Neural cell (in vitro differentiated cells): ENCODE data around the gene MRPL52. TPM values are rescaled to one million over a fixed set of nuclear protein-coding genes. Genes with fewer than 3 reads are reported as not detected.
A peak's percentile ranks its signal among the peaks of the same experiment; 100 is the strongest.

ENCODE experiments used
- H2AFZ ChIP-seq: fragments of 200-600, 300-800 bp; sonication (generic), shearing (Covaris generic); 2 replicates; pipeline ENCODE4 v1.6.0; 2014; ENCODE audit warnings: low read depth, mild to moderate bottlenecking, antibody characterized with exemption, low read length, moderate library complexity
- H3F3A ChIP-seq: fragments of 200-600 bp; shearing (Covaris generic); 2 replicates; pipeline ENCODE4 v1.6.1; 2016; ENCODE audit warnings: mild to moderate bottlenecking, moderate library complexity, mixed read lengths, antibody characterized with exemption, low read length; ENCODE audit not compliant: insufficient read depth, poor library complexity, severe bottlenecking
- H3K27ac ChIP-seq: fragments of 200-600, 300-800 bp; sonication (generic), shearing (Covaris generic); 2 replicates; pipeline ENCODE4 v1.5.1; 2014; ENCODE audit warnings: mild to moderate bottlenecking, low read length, moderate library complexity
- H3K27me3 ChIP-seq: fragments of 300-800, 200-600 bp; sonication (generic), shearing (Covaris generic); 2 replicates; pipeline ENCODE4 v1.6.0; 2014; ENCODE audit warnings: mild to moderate bottlenecking, low read depth, low read length, moderate library complexity; ENCODE audit not compliant: insufficient read depth
- H3K36me3 ChIP-seq: fragments of 300-800, 200-600 bp; sonication (generic), shearing (Covaris generic); 2 replicates; pipeline ENCODE4 v1.5.1; 2014; ENCODE audit warnings: mild to moderate bottlenecking, antibody characterized with exemption, low read length, moderate library complexity; ENCODE audit not compliant: insufficient read depth
- H3K4me2 ChIP-seq: fragments of 300-800, 200-600 bp; sonication (generic), shearing (Covaris generic); 2 replicates; pipeline ENCODE4 v1.6.0; 2014; ENCODE audit warnings: mild to moderate bottlenecking, low read length
- H3K4me3 ChIP-seq: fragments of 300-800, 200-600 bp; sonication (generic), shearing (Covaris generic); 2 replicates; pipeline ENCODE4 v1.5.1; 2014; ENCODE audit warnings: mild to moderate bottlenecking, low read length, moderate library complexity
- H3K79me2 ChIP-seq: fragments of 200-600 bp; shearing (Covaris generic); replicated peaks from 2 replicates; pipeline ENCODE4 v1.6.0; 2014; ENCODE audit warnings: mild to moderate bottlenecking, low read length, moderate library complexity; ENCODE audit not compliant: insufficient read depth
- H3K9ac ChIP-seq: fragments of 300-800, 200-600 bp; sonication (generic), shearing (Covaris generic); 2 replicates; pipeline ENCODE4 v1.6.1; 2016; ENCODE audit warnings: mild to moderate bottlenecking, low read length, mixed read lengths
- H3K9me2 ChIP-seq: fragments of 200-600 bp; shearing (Covaris generic); 2 replicates; pipeline ENCODE4 v1.6.1; 2016; ENCODE audit warnings: mild to moderate bottlenecking, low read length, mixed read lengths; ENCODE audit not compliant: insufficient read depth
- H3K9me3 ChIP-seq: fragments of 200-600, 300-800 bp; sonication (generic), shearing (Covaris generic); 2 replicates; pipeline ENCODE4 v1.6.1; 2016; ENCODE audit warnings: mild to moderate bottlenecking, mixed run types, low read length, moderate library complexity, mixed read lengths
- H4K20me1 ChIP-seq: fragments of 200-600 bp; shearing (Covaris generic); 2 replicates; pipeline ENCODE4 v1.6.1; 2016; ENCODE audit warnings: mild to moderate bottlenecking, mixed run types; ENCODE audit not compliant: insufficient read depth
- CTCF ChIP-seq: fragments of 450-650 bp; IDR thresholded peaks from 2 replicates; pipeline ENCODE4 v1.5.1; 2014; ENCODE audit warnings: antibody characterized with exemption, mild to moderate bottlenecking, moderate library complexity; ENCODE audit not compliant: poor library complexity, severe bottlenecking
- EP300 ChIP-seq: fragments of 450-650 bp; conservative IDR thresholded peaks from 2 replicates; pipeline ENCODE4 v1.6.1; 2014; ENCODE audit warnings: antibody characterized with exemption, mild to moderate bottlenecking, moderate library complexity; ENCODE audit not compliant: poor library complexity, severe bottlenecking
- EZH2 ChIP-seq: fragments of 200-600, 300-800 bp; shearing (Covaris generic), sonication (generic); IDR thresholded peaks from 2 replicates; pipeline ENCODE4 v1.6.1; 2014; ENCODE audit warnings: antibody characterized with exemption, low read length, borderline replicate concordance, mild to moderate bottlenecking; ENCODE audit not compliant: insufficient read depth, poor library complexity, severe bottlenecking
- MXI1 ChIP-seq: fragments of 450-650 bp; conservative IDR thresholded peaks from 2 replicates; pipeline ENCODE4 v1.6.1; 2014; ENCODE audit warnings: antibody characterized with exemption, mild to moderate bottlenecking; ENCODE audit not compliant: poor library complexity, severe bottlenecking
- POLR2AphosphoS5 ChIP-seq: IDR thresholded peaks from 2 replicates; pipeline ENCODE4 v1.6.1; 2012
- RAD21 ChIP-seq: fragments of 450-650 bp; conservative IDR thresholded peaks from 2 replicates; pipeline ENCODE4 v1.6.1; 2014; ENCODE audit warnings: antibody characterized with exemption, mild to moderate bottlenecking, moderate library complexity
- REST ChIP-seq: IDR thresholded peaks from 2 replicates; pipeline ENCODE4 v1.6.1; 2012; ENCODE audit warnings: borderline replicate concordance
- SMC3 ChIP-seq: fragments of 450-650 bp; conservative IDR thresholded peaks from 2 replicates; pipeline ENCODE4 v1.6.1; 2014; ENCODE audit warnings: antibody characterized with exemption, mild to moderate bottlenecking, moderate library complexity; ENCODE audit not compliant: poor library complexity
- TAF1 ChIP-seq: IDR thresholded peaks from 2 replicates; pipeline ENCODE4 v1.6.1; 2012; ENCODE audit warnings: low read depth
- polyA plus RNA-seq: library from polyadenylated mRNA; depleted of rRNA; stranded (reverse); fragments of >200 nt; gene quantifications from 2 replicates; pipeline ENCODE4 v1.2.3, GENCODE V29; 2014

MRPL52 gene
- polyA plus RNA-seq, 1 donor from 2014 or later = 161 TPM

GRCh38 chr14:22872033-22872832 is 42.5 kb downstream of the MRPL52 start:
- Histone ChIP-seq H3K9me2 (no peaks in the 10 kb centered on the region), H3K27ac (no peak overlapping the region)

More at GRCh38 chr14:22872033-22872832, 42.5 kb downstream of the MRPL52 start:
- no peaks in the 10 kb centered on the region for H3F3A ChIP-seq
- peak overlapping the region; percentile 67 for H3K4me3 ChIP-seq
- H3K4me2 ChIP-seq = no peak overlapping the region
- H3K27me3 ChIP-seq = peaks cover 16% of the 10 kb centered on the region
- no peaks in the 10 kb centered on the region for H3K9me3 ChIP-seq
- no peaks in the 10 kb centered on the region for H4K20me1 ChIP-seq
- H3K79me2 ChIP-seq = no peaks in the 10 kb centered on the region
- H2AFZ ChIP-seq = no peak overlapping the region
- peak overlapping the region; percentile 32 for H3K9ac ChIP-seq
- no peaks in the 10 kb centered on the region for H3K36me3 ChIP-seq
- no peak for TF ChIP-seq EP300
- TF ChIP-seq EZH2 = no peak
- peak; percentile 14 for TF ChIP-seq SMC3
- TF ChIP-seq REST = no peak
- no peak for TF ChIP-seq RAD21
- peak; percentile 58 for TF ChIP-seq CTCF
- TF ChIP-seq POLR2AphosphoS5 = no peak
- no peak for TF ChIP-seq MXI1
- TF ChIP-seq TAF1 = no peak
